Stimulated activated CD8-positive, alpha-beta memory T cell treated with anti-CD3 and anti-CD28 coated beads, Interleukin-7, amount 100 ng/mL, for 1 hour (primary cell): ENCODE measurements around the gene HS6ST2.

Source experiments
- DNase-seq, 2 donors: peaks; one replicate each; pipeline ENCODE4 v3.0.0-alpha.2; 2020; ENCODE audit warnings: low read depth in 2 of 2

Gene HS6ST2

DNA sequence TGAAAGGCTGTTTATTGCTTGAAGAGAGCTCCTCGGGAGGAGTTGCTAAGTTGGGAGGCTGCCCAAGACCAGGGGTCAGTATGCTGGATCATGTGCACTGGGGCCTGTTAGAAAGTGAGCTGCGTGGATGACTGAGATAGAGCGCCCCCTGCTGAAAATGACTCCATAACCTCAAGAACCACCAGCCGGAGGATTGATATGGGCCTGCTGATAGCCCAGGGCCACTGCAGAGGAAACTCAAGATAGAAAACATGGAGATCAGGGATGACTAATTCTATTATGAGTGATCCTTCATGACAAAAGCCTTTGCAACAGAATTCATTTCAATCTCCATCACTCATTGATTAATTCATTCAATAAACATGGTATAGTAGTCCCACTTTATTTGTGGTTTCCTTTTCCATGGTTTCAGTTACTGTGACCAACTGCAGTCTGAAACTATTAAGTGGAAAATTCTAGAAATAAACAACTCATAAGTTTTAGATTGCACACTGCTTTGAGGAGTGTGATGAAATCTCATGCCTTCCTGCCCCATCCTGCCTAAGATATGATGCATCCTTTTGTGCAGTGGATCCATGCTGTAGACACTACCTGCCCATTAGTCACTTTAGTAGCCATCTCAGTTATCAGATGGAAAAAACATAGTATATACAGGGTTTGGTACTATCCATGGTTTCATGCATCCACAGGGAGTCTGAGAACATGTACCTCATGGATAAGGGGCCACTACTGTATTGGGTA lies 342.9 kb downstream of the HS6ST2 start:
- DNase-seq = peak in 1 of 2 donors; percentile 16

DNA sequence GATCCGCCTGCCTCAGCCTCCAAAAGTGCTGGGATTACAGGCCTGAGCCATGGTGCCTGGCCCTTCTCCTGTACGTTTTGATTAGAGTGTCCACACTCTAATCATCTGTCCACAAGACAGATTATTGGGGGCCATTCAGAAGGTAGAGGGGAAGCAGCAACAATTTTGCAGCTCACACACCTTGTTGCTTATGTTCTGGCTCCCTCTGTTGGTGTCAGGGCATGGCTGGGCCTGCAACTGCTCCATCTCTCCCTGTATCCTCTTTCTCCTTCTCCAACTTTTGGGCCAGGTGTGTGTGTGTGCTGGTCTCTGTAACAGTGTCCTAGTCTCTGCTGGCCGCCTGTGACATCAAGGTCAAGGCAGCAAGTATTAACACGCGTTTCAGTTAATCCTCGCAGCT lies 344.1 kb downstream of the HS6ST2 start:
- no peak for DNase-seq

DNA sequence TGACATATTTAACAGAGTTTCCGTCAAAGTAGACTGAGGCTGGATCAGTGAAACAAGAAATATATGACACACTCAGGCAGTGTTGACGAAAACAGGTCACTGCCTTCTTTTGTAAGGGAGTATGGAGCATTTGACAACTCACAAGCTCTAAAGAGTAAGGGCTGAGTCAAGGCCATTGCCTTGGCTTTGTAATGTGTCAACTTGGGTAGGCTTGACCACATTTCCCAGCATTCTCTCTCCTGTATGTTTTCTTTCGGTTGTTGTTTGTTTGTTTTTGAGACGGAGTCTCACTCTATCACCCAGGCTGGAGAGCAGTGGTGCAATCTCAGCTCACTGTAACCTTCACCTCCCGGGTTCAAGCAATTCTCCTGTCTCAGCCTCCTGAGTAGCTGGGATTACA lies 344.6 kb downstream of the HS6ST2 start:
- no peak for DNase-seq

DNA sequence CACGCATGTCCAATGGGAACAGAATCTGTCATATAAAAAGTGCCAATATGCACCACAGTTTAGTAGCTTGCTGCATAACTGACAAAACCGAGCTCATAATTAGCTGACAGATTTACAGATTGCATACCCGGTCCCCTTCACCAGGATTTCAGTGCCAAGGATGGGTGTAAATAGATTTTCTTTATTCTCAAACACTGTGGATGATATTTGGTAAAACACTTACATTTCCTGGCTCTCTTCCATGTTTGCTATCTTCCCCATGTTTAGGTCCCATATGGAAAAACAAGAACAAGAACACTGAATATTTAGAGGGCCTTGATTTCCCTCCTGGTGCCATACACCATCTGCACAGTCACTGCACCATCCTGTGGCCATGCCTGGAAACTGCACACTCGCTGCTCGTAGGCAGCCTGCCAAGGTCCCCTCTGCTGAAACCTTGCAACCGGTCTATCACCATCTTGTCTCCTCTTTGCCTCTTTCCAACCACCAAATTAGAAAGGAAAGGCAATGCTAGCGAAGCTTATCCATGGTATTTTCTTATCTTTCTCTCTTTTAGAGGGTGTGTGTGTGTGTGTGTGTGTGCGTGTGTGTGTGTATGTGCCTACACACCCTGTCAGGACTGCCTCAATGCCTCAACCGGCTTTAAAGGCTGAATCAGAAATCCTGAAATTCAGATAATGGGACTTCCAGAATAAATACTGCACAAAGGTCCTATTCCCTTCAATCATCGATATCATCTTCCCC lies 345.4 kb downstream of the HS6ST2 start:
- DNase-seq = no peak

DNA sequence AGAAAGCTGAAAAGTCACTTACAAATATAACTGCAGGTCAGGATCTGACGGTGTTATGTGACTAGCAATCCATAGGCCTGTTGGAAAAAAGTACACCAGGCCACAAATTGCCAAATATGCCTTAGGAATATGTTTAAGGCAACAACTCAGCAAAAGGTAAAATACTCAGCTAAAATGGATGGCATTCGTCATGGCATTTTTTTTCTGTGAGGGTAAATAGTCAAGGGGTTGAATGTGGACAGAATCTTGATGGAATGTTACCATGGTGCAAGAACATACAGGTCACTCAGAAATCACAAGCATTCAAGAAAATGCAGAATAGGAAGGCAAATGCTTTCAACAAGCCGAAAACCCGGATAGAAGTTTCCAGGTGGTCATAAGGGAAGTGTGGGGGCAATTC lies 347.9 kb downstream of the HS6ST2 start:
- no peak for DNase-seq

DNA sequence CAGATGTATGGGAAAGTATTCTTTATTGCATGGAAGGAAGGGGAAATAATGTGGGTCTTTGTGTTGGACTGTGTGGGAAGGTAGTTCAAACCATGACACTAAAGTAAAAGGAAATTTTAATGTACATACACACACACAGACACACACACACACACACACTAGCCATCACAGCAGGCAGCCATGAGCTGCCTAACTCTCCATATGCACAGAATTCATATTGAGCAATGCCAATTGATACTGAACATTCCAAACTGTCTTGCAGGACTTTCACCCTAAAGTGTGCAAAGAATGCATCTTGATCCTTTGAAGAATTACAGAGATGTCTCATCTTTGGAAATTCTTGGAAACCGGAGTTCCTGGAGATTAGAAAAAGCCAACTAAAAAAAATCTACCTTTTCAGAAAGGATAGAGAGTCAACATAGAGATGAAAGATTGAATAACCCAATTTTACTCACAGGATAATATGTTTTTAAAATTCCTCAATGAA lies 349.0 kb downstream of the HS6ST2 start:
- DNase-seq = no peak

DNA sequence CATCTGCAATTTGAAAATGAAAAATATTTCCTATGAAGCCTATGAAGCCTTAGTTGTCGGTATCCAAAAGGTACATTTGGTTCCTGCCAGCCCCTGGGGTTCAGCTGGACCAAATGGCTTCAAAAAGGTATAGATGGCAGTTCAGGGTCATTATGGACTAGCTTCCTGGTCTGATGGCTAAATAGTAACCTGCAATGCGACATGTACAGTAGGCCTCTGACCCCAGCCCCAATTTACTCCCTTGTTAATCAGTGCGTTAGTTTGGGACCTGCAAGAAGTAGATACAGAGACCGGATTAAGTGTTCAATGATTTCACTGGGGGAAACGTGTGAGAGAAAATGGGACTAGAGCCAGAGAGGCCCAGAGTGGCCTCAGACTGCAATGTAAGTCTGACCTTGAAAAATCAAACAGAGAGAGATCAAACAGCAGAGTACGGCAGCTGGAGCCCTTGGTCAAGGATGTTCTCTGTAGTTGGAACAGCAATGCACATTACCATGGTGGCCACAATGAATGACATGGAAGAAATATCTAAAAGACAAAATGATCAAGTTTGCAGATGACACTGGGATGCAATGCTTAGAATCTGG lies 354.6 kb downstream of the HS6ST2 start:
- no peak for DNase-seq

DNA sequence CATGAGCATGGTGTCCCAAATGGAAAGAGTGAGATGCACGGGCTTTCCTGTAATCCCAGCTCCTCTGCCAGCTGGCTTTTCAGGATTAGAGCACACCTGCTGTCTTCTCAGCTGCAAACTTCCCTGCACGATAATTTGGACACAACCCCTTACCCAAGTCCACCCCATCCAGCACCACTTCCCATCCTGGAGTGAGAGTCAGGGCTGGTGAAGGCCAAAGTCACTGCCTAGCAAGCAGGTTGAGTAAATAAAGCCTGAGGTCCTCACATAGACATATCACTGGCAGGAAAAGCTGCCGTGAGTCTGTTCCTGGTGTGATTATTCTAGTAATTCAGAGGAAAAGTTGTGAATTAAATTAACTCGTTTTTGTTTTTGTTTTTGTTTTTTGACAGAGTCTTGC lies 355.7 kb downstream of the HS6ST2 start:
- no peak for DNase-seq

DNA sequence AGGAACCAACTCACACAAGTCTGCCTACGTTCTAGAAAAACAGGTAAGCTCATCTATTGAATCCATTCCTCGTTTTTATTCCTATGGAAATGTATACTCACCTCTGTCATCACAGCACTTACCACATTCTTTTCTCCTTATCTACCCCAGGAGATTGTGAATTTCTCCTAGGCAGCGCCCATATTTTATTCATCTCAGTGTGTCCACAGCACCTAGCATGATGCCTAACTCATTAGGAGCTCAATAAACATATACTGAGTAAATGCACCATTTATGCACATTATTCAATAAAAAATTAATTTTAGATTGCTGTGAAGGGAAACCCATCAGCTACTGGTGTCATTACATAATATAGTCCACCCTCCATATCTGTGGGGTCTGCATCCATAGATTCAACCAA lies 363.4 kb downstream of the HS6ST2 start:
- no peak for DNase-seq

DNA sequence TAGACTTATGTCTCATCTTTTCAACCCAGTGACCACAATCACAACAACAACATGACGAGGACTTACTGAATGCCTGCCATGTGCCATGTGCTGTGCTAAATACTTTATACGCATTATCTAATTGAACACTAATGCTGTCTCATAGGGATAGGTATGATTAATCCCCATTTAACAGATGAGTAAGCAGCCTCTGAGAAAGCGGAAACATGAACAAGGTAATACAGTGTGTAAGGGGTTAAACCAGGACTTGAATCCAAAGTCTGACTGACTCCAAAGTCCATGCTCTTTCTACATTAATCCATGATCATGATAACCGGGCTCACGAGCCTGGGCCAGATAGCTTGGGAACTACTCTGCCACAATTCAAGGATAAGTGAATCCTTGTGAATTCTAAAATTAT lies 364.3 kb downstream of the HS6ST2 start:
- no peak for DNase-seq

DNA sequence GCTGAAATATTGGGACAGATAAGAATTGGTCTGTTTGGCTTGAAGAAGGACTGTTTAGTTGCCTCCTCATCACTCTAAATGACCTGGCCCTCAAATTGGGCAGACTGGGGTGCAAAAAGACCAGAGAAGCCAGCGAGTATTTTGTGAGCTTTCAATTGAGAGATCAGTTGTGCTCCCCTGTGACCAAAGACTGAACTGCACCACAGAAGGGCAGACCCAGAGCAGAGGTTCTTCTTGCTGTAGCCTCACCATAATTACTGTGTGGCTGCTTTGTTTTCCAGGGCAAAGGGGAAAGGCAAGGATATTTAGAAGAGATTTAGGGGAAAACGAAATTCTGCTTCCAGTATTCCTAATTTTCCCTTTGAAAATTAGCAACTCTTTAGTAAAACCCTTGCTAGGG lies 365.5 kb downstream of the HS6ST2 start:
- no peak for DNase-seq

DNA sequence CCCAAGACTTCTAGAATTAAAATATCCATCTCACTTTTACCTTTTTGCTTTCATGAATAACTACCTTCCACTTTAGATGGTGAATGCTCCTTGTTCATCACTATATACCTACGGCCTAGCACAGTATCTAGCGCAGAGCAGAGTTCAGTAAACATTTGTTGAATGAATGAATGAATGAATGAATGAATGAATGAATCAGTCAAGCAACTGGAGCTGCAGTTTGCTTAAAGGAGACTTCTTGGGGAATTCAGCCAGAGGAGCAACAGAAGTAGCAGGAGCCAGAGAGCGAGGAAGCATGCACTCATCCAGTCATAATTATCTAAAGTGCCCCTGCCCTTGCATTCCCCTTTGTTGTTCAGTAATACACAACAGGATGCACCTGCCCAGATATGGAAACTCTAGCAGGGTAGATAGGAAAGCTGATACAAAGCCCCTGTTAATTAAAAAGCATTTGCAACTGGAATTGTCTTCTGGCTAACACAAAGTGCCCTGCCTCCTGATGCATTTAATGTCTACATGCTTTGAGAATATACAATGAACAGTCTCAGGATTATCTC lies 366.6 kb downstream of the HS6ST2 start:
- no peak for DNase-seq

DNA sequence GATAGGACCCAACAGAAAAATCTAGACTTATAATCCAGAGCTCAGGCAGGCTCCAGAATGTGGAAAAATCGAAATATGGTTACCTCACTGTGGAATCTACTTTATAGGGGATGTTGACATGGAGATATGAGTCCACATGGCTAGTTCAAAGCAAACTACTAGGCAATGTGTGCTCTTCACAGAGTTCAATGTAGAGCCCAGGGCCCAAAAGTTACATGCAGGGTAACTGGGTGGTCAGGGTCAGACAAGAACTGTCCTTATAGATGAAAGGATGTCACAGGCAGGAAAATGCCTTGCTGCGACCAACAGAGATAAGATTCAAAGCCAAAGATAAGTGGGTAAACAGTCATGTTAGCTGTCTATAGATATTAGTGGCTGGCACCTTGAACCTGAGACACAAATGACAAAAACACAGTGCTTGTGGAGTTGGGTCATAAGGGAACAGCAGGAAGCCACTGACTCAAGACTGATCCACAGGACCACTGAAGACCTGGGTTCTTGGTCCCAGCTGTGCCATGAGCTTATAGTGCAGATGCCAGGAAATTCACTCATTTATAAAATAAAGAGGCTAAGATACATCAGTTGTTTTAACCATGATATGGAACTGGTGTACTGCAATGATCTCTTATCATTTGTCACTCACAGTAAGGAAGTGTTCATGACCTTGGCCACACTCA lies 367.9 kb downstream of the HS6ST2 start:
- DNase-seq = no peak

DNA sequence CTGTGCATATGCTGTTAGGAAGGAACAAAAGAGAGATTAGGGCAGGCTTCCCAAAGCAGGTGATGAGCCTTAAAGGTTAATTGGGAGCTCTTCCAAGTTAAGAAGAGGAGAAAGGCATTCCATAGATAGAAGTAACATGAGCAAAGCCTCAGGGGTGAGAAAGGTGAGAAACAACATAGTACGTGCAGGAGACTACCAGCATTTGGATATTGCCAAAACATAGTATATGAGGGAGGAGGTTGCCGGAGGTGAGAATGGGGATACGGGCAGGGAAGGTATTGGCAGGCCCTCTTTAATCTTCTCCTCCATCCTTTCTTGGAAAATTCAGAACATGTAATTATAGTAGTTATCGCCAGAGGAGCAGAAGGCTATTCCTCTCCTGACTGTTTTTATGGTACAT lies 373.5 kb downstream of the HS6ST2 start:
- DNase-seq = no peak

DNA sequence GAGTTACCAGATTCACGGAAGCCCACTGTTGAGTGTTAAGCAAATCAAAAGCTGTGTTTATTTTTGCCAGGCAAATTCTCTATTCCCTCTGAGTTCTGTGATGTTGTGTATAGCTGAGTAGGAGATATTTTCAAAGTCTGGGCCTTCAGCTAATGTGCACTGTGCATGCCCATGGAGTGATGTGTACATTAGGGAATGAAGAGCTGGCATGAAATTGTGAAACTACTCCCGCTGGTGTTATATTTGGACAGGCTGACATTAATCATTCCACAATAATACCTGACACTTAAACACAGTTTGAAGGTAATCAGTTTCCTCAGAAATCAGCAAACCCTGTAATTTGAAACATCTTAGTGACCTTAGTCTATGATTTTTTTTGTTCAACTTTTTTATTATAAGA lies 381.5 kb downstream of the HS6ST2 start:
- DNase-seq = no peak
